Naive B cell (primary cell): Measurements from ENCODE around the gene ADCYAP1R1. TPM values are rescaled to one million over a fixed set of nuclear protein-coding genes. Genes with fewer than 3 reads are reported as not detected.

Source experiments
- ATAC-seq, 2 donors: fragments of 150-1000 bp; cut with Tn5 transposase; 2 replicates each; pipeline ENCODE4 v1.10.0; 2021; ENCODE audit warnings: low read depth in 2 of 2, mild to moderate bottlenecking in 2 of 2, moderate library complexity in 2 of 2
- DNase-seq: peaks from one replicate; pipeline ENCODE4 v3.0.0; 2022
- H3K27ac Mint-ChIP-seq, 6 donors: one replicate each; pipeline ENCODE4 v1.8.0; 2020 to 2022; ENCODE audit warnings: mild to moderate bottlenecking in 6 of 6, mixed read lengths in 6 of 6, moderate library complexity in 5 of 6, inconsistent platforms in 2 of 6
- H3K27me3 Mint-ChIP-seq, 3 donors: one replicate each; pipeline ENCODE4 v1.8.0; 2021 to 2022; ENCODE audit warnings: mixed read lengths in 3 of 3, mild to moderate bottlenecking in 1 of 3
- H3K36me3 Mint-ChIP-seq, 2 donors: one replicate each; pipeline ENCODE4 v1.8.0; 2020 to 2022; ENCODE audit warnings: mixed read lengths in 2 of 2, inconsistent platforms in 1 of 2, mild to moderate bottlenecking in 1 of 2
- H3K4me1 Mint-ChIP-seq, 3 donors: one replicate each; pipeline ENCODE4 v1.8.0; 2020 to 2022; ENCODE audit warnings: mixed read lengths in 3 of 3, inconsistent platforms in 1 of 3, mild to moderate bottlenecking in 1 of 3, moderate library complexity in 1 of 3
- H3K4me3 Mint-ChIP-seq, 8 donors: one replicate each; pipeline ENCODE4 v1.8.0; 2020 to 2022; ENCODE audit warnings: mild to moderate bottlenecking in 8 of 8, mixed read lengths in 8 of 8, moderate library complexity in 8 of 8, inconsistent platforms in 2 of 8
- H3K9me3 Mint-ChIP-seq, 7 donors: one replicate each; pipeline ENCODE4 v1.8.0; 2020 to 2022; ENCODE audit warnings: mixed read lengths in 7 of 7, mild to moderate bottlenecking in 5 of 7, inconsistent platforms in 2 of 7, moderate library complexity in 1 of 7
- polyA plus RNA-seq, 6 donors: library from polyadenylated mRNA; unstranded; fragments of 300-500 nt; fragmentation: Illumina TruSeq; gene quantifications; one replicate each; pipeline ENCODE4 v1.2.3, GENCODE V29; 2021; ENCODE audit warnings: low read depth in 6 of 6

Gene ADCYAP1R1
- polyA plus RNA-seq, 6 donors from 2014 or later = not detected

GRCh38 chr7:31065021-31065593, 13.0 kb downstream of the ADCYAP1R1 start:
- H3K27ac Mint-ChIP-seq = no peak overlapping the region

DNA sequence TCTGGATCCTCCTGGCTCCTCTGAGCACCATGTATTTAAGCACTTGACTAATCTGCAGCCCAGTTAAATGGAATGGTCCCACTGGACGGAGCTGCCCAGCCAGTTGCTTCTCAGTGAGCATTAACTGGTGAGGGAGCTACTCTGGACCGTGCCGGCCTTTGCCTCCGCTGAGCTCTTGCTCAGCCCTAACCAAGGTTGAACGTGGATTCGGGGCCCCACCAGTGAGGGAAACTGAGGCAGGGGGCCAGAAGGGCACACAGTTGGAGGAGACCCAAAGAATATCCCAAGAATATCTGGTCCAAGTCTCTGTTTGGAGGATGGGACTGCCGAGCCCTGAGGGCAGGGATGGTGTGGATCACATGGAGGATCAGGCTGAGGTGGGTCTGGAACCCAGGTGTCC, 13.7 kb downstream of the ADCYAP1R1 start:
- H3K27me3 Mint-ChIP-seq = no peaks in the 10 kb centered on the region
- H3K36me3 Mint-ChIP-seq = no peaks in the 10 kb centered on the region
- ATAC-seq (no peak), DNase-seq (no peak)
- peak overlapping the region in 1 of 6 donors; percentile 74 for H3K27ac Mint-ChIP-seq
- no peaks in the 10 kb centered on the region for H3K9me3 Mint-ChIP-seq
- H3K4me3 Mint-ChIP-seq = no peak overlapping the region
- H3K4me1 Mint-ChIP-seq = no peaks in the 10 kb centered on the region

More at GRCh38 chr7:31065021-31065593, 13.0 kb downstream of the ADCYAP1R1 start:
- H3K27me3 Mint-ChIP-seq = peaks cover 0 to 6% (median 0%) of the 10 kb centered on the region in 3 donors
- no peaks in the 10 kb centered on the region for H3K9me3 Mint-ChIP-seq
- ATAC-seq (no peak), DNase-seq (no peak)
- H3K36me3 Mint-ChIP-seq = no peaks in the 10 kb centered on the region
- H3K4me1 Mint-ChIP-seq = no peaks in the 10 kb centered on the region
- no peak overlapping the region for H3K4me3 Mint-ChIP-seq

DNA sequence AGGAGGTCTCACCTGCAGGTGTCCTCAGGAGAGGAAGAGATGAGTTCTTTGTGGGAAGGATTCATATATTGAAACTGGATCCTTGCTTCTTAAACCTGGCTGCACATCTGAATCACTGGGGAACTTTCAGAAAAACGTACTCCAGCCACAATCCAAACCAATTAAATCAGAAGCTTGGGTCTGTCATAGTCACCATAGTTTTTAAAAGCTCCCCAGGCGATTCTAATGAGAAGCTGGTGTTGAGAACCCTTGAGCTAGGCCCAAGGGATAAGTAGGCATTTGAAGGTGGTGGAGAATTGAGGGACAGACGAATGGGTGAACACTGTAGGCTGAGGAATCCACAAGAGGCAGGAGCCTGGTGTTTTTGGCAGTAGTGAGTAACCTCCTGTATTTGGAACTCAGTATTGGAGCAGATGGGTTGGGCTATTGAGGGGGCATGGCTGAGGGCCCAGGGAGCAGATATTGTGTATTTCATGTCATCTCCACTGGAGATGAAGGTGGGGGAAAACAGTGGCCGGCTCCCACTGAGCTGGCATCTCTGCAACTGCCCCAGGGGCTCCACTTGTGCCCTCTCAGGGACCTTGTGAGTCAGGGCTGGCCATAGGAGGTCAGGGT, 14.5 kb downstream of the ADCYAP1R1 start:
- no peaks in the 10 kb centered on the region for H3K4me1 Mint-ChIP-seq
- H3K4me3 Mint-ChIP-seq = no peak overlapping the region
- H3K9me3 Mint-ChIP-seq = no peaks in the 10 kb centered on the region
- H3K36me3 Mint-ChIP-seq = no peaks in the 10 kb centered on the region
- H3K27ac Mint-ChIP-seq = no peak overlapping the region
- ATAC-seq = no peak
- no peak for DNase-seq
- no peaks in the 10 kb centered on the region for H3K27me3 Mint-ChIP-seq

DNA sequence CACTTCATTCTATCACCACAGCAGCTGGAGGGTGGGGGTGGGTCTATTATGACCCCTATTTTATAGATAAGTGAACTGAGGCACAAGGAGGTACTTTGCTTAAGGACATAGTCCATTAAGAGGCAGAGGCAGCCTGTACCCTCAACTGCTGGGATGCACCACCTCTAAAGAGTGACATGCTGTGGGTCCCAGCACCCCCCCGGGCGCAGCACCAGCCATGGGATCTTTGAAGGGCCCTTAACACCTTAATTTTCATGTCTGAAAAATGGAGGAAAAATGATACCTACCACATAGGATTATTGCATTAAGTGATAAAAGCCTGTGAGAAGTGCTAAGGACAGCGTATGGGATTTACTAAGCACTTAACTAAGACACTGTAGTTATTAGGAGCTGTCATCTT, 15.4 kb downstream of the ADCYAP1R1 start:
- no peaks in the 10 kb centered on the region for H3K9me3 Mint-ChIP-seq
- H3K4me1 Mint-ChIP-seq = no peaks in the 10 kb centered on the region
- DNase-seq = no peak
- H3K36me3 Mint-ChIP-seq = no peaks in the 10 kb centered on the region
- H3K4me3 Mint-ChIP-seq = no peak overlapping the region
- H3K27ac Mint-ChIP-seq = no peak overlapping the region
- peaks cover 0 to 2% (median 2%) of the 10 kb centered on the region in 3 donors for H3K27me3 Mint-ChIP-seq
- ATAC-seq = no peak

DNA sequence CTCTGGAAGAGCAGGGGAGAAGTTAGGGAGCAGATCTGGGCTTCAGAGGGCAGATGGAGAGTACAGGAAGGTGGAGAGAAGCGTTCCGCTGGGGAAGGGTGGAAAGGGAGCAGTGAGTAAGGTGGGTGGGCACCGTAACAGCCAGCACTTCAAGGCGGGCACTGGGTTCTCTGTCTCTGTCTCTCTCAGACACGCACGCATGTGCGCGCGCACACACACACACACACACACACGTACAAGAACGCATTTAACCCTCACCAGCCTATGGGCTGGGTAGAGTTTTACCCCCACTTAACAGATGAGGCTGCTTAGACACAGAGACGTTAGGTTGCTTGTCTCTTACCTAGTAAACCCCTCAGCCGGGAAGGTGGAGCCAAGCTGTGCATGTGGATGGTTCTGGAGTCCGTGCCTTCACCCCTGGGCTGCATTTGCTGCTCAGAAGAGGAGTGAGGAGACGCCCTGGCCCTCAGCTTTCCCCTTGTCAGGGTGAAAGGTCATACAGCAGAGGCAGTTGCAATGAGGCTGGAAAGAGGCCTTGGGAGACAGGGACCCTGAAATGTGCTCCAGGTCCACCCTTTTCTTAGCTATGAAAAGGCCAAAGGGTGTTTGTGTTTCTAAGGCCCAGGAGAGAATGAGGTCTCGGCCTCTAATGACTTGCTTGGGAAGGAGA, 16.0 kb downstream of the ADCYAP1R1 start:
- no peak overlapping the region for H3K27ac Mint-ChIP-seq
- H3K4me1 Mint-ChIP-seq = no peaks in the 10 kb centered on the region
- no peak overlapping the region for H3K4me3 Mint-ChIP-seq
- no peak for DNase-seq
- no peak for ATAC-seq
- H3K27me3 Mint-ChIP-seq = peaks cover 0 to 9% (median 7%) of the 10 kb centered on the region in 3 donors
- no peaks in the 10 kb centered on the region for H3K9me3 Mint-ChIP-seq
- H3K36me3 Mint-ChIP-seq = no peaks in the 10 kb centered on the region

- H3K27me3 Mint-ChIP-seq = peaks cover 0 to 13% (median 7%) of the 10 kb centered on the region in 3 donors
- H3K4me3 Mint-ChIP-seq = no peak overlapping the region
- no peak overlapping the region for H3K27ac Mint-ChIP-seq
- no peaks in the 10 kb centered on the region for H3K36me3 Mint-ChIP-seq
- H3K4me1 Mint-ChIP-seq = no peaks in the 10 kb centered on the region
- DNase-seq (no peak), ATAC-seq (no peak)
- no peaks in the 10 kb centered on the region for H3K9me3 Mint-ChIP-seq
Observed at GRCh38 chr7:31069860-31070555, 17.9 kb downstream of the ADCYAP1R1 start.

DNA sequence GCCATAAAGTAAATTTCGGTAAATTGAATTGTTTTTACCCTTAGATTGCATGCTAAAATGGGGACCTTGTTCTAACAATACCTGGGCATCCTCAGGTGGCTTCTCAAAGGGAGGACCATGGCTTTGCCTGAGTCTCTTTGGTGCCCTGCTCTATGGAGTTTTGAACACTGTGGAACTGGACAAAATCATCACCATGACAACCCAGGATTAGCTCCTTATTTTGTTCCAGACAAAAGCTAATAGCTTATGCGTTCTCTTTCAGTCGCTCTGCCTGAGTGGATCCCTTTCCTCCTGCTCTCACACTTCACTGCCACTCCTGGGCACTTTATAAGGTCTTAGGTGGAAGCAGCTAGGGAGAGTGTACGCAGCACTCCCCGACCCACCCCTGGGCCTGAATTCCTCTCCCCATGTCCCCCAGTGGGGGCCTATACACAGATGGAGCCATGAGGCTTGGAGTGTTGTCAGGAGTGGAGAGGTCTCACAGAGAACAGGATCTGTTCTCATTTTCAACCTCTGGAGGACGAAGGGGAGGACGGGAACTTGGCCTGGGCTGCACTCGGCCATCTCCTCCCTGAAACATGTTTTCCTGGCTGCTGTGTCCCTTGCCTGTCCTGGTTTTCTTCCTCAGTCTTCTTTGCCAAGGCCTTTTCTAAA, 19.0 kb downstream of the ADCYAP1R1 start:
- DNase-seq (no peak), ATAC-seq (no peak)
- H3K4me3 Mint-ChIP-seq = no peak overlapping the region
- H3K4me1 Mint-ChIP-seq = no peaks in the 10 kb centered on the region
- no peaks in the 10 kb centered on the region for H3K36me3 Mint-ChIP-seq
- H3K9me3 Mint-ChIP-seq = no peaks in the 10 kb centered on the region
- peaks cover 0 to 22% (median 7%) of the 10 kb centered on the region in 3 donors for H3K27me3 Mint-ChIP-seq
- no peak overlapping the region for H3K27ac Mint-ChIP-seq

DNA sequence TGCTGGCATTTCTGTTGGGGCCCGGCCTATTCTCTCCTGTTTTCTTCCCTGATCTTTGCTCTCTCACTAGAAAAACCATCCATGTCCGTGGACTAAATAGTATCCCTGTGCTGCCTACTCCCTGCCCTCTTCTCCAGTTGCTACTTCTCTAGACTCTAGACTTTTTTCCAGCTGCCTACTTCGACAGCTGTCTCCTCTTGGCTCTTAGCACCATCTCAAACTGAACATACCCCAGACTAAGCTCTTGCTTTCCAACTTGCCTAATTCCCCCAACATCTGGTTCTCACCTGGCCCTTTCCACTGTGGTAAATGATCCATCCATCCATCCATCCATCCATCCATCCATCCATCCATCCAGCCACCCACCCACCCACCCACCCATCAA, 19.5 kb downstream of the ADCYAP1R1 start:
- Mint-ChIP-seq H3K4me1 (no peaks in the 10 kb centered on the region), H3K4me3 (no peak overlapping the region), H3K36me3 (no peaks in the 10 kb centered on the region), H3K9me3 (no peaks in the 10 kb centered on the region), H3K27ac (no peak overlapping the region), H3K27me3 (peaks cover 0 to 22% (median 7%) of the 10 kb centered on the region in 3 donors)
- DNase-seq (no peak), ATAC-seq (no peak)

DNA sequence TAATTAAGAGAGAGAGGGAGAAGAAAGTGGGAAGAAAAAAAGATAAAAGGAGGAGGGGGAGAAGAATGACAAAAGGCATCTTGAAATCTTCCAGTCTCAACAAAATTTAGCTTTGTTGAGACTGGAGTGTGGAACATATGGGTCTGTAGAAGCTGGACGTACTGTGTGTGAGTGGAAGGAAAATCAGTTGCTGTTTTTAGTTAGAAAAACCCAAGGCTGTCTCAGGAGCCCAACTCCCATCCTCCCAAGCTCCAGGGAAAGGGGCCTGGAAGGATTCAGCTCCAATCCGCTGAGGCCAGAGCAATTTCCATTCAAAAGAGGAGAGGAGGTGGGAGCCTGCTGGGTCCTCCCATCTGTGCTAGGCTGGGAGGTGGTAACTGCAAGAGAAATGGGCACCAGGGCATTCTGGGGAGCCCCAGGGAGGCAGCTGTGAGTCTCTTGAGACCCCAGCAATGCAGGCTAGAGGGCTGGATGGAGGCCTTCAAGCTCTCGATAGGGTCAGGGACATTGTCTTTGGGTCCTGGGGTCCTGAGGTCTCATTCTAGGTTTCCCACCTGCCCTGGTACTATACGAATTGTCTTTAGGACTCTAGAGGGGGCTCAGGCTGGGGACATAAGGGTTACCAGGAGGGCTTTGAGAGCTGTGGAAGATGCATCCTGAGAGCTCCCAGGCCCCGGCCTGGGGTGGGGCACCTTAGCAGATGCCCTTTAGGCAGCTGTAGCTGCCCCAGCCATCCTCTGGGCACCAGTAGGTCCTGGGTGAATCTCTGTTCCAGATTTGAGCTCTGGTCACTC, 21.4 kb downstream of the ADCYAP1R1 start:
- Mint-ChIP-seq H3K27ac (no peak overlapping the region), H3K9me3 (peaks cover 0 to 2% (median 0%) of the 10 kb centered on the region in 7 donors), H3K4me1 (no peaks in the 10 kb centered on the region), H3K4me3 (no peak overlapping the region), H3K36me3 (no peaks in the 10 kb centered on the region), H3K27me3 (peaks cover 0 to 22% (median 7%) of the 10 kb centered on the region in 3 donors)
- ATAC-seq = no peak
- DNase-seq = no peak

- H3K27ac Mint-ChIP-seq = no peak overlapping the region
- no peak for DNase-seq
Observed at GRCh38 chr7:31074120-31074383, 21.9 kb downstream of the ADCYAP1R1 start.

GRCh38 chr7:31074403-31075085, 22.4 kb downstream of the ADCYAP1R1 start:
- Mint-ChIP-seq H3K4me3 (no peak overlapping the region), H3K4me1 (no peaks in the 10 kb centered on the region), H3K9me3 (peaks cover 0 to 2% (median 0%) of the 10 kb centered on the region in 7 donors), H3K27me3 (peaks cover 0 to 22% (median 7%) of the 10 kb centered on the region in 3 donors), H3K27ac (no peak overlapping the region), H3K36me3 (no peaks in the 10 kb centered on the region)
- DNase-seq (no peak), ATAC-seq (no peak)

More at GRCh38 chr7:31074120-31074383, 21.9 kb downstream of the ADCYAP1R1 start:
- no peak overlapping the region for H3K4me3 Mint-ChIP-seq
- H3K36me3 Mint-ChIP-seq = no peaks in the 10 kb centered on the region
- no peak for ATAC-seq
- H3K9me3 Mint-ChIP-seq = peaks cover 0 to 2% (median 0%) of the 10 kb centered on the region in 7 donors
- H3K4me1 Mint-ChIP-seq = no peaks in the 10 kb centered on the region
- peaks cover 0 to 22% (median 7%) of the 10 kb centered on the region in 3 donors for H3K27me3 Mint-ChIP-seq

GRCh38 chr7:31075086-31075405, 22.9 kb downstream of the ADCYAP1R1 start:
- Mint-ChIP-seq H3K4me3 (no peak overlapping the region), H3K9me3 (peaks cover 0 to 2% (median 0%) of the 10 kb centered on the region in 7 donors), H3K36me3 (no peaks in the 10 kb centered on the region), H3K4me1 (no peaks in the 10 kb centered on the region), H3K27ac (no peak overlapping the region), H3K27me3 (peaks cover 0 to 22% (median 7%) of the 10 kb centered on the region in 3 donors)
- ATAC-seq = no peak
- DNase-seq = no peak
